Body of pancreas (tissue), 4 donors: Measurements from ENCODE around the gene NTRK1. TPM values are rescaled to one million over a fixed set of nuclear protein-coding genes. Genes with fewer than 3 reads are reported as not detected.

Experiments used
- ATAC-seq: fragments of 150-250 bp; one replicate; pipeline ENCODE4 v1.9.1; 2016
- DNase-seq, 4 donors: peaks; one replicate each; pipeline ENCODE4 v3.0.0-alpha.2; 2019
- H3K27ac ChIP-seq, 4 donors: fragments of 200-600 bp; sonication (generic); 1 replicate in 3 of 4; 2 replicates in 1 of 4; pipeline versions ENCODE4 v1.5.1 to v1.6.1; 2016 to 2019; ENCODE audit warnings: mild to moderate bottlenecking in 1 of 4, mixed read lengths in 1 of 4, moderate library complexity in 1 of 4
- H3K27me3 ChIP-seq, 2 donors: fragments of 200-600 bp; sonication (generic); one replicate each; pipeline ENCODE4 v1.6.0; 2016; ENCODE audit warnings: mild to moderate bottlenecking in 1 of 2
- H3K36me3 ChIP-seq, 2 donors: fragments of 200-600 bp; sonication (generic); replicated peaks in 1 of 2; 2 replicates each; pipeline ENCODE4 v1.5.1; 2016; ENCODE audit warnings: low read depth in 2 of 2; ENCODE audit not compliant: insufficient read depth in 1 of 2
- H3K4me1 ChIP-seq: fragments of 200-600 bp; sonication (generic); one replicate; pipeline ENCODE4 v1.6.0; 2016
- H3K4me3 ChIP-seq, 2 donors: fragments of 200-600 bp; sonication (generic); 1 replicate in 1 of 2; 2 replicates in 1 of 2; pipeline ENCODE4 v1.5.1; 2016 to 2019
- H3K9me3 ChIP-seq, 3 donors: fragments of 200-600 bp; sonication (generic); 1 replicate in 2 of 3; 2 replicates in 1 of 3; pipeline ENCODE4 v1.5.1; 2016
- POLR2A ChIP-seq, 3 donors: fragments of 450-650 bp; IDR thresholded peaks; one replicate each; pipeline ENCODE4 v1.6.1; 2016; ENCODE audit warnings: antibody characterized with exemption in 3 of 3, mild to moderate bottlenecking in 2 of 3
- WGBS, 2 donors: methylation state at CpG; one replicate each; pipeline ENCODE4 v1.1.5; 2017; 5-methylcytosine and 5-hydroxymethylcytosine counted together
- intact Hi-C: fragments of 100-400 bp; cut with DNase I; formaldehyde crosslinking; loops from one replicate; pipeline ENCODE4 v1.15.1; 2023
- total RNA-seq, 2 donors: library from RNA; depleted of rRNA; stranded (reverse); fragments of >200 nt; gene quantifications; one replicate each; pipeline ENCODE4 v1.1.0, GENCODE V29; 2016
- TF ChIP-seq, protein P1 (sequence below), 7 experiments: fragments of 450-650 bp in 4 of 7; fragments of 200-600 bp in 3 of 7; sonication (generic) in 3 of 7; IDR thresholded peaks; one replicate each; pipeline ENCODE4 v1.5.1; 2016 to 2019; ENCODE audit warnings: antibody characterized with exemption in 7 of 7

NTRK1 gene
- total RNA-seq, 2 donors from 2014 or later, result 0.99 TPM; not detected in 1

DNA sequence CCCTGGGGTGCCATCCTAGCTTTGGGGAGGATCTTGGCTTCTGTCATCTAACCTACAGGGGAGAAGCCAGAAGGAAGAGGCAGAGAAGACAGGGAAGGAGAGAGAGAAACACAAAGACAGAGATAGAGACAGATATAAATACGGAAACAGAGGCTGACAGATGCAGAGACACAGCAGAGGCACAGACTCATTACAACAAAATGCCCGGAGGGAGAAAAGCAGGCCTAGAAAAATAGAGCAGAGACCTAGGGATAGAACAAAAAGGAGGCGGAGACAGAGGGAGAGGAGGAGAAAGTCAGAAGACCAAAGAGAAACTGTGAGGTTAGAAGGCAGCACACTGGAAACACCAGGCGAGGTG, 34.8 kb downstream of the NTRK1 start:
- no peak for ATAC-seq
- no peak for TF ChIP-seq POLR2A (IDR thresholded peaks at IDR 0.05)
- TF ChIP-seq, protein P1, sequence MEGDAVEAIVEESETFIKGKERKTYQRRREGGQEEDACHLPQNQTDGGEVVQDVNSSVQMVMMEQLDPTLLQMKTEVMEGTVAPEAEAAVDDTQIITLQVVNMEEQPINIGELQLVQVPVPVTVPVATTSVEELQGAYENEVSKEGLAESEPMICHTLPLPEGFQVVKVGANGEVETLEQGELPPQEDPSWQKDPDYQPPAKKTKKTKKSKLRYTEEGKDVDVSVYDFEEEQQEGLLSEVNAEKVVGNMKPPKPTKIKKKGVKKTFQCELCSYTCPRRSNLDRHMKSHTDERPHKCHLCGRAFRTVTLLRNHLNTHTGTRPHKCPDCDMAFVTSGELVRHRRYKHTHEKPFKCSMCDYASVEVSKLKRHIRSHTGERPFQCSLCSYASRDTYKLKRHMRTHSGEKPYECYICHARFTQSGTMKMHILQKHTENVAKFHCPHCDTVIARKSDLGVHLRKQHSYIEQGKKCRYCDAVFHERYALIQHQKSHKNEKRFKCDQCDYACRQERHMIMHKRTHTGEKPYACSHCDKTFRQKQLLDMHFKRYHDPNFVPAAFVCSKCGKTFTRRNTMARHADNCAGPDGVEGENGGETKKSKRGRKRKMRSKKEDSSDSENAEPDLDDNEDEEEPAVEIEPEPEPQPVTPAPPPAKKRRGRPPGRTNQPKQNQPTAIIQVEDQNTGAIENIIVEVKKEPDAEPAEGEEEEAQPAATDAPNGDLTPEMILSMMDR (IDR thresholded peaks at IDR 0.05), result no peak
- Histone ChIP-seq H3K9me3 (no peaks in the 10 kb centered on the region), H3K4me3 (no peak overlapping the region), H3K27me3 (peaks cover 0 to 13% of the 10 kb centered on the region in 2 donors), H3K36me3 (no peaks in the 10 kb centered on the region), H3K27ac (peak overlapping the region in 3 of 4 donors; percentile 16 to 58 (median 37)), H3K4me1 (peaks cover 12% of the 10 kb centered on the region)
- intact Hi-C loops, result no loop called here
- 66 to 73% methylated on average over 4 of the region's 4 CpGs for WGBS, 2 donors
- no peak for DNase-seq

DNA sequence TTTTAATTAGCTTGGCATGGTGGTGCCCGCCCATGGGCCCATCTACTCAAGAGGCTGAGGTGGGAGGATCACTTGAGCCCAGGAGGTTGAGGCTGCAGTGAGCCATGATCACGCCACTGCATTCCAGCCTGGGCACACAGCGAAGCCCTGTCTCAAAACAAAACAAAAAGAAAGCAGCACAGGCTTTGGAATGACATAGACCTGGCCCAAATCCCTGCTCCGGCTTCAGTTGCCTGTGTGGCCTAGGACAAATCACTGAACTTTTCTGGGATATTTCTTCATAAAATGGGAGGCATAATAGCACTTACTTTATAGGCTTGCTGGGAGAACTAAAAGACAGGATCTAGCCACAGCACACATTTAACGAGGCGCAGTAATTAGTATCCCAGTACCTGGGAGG, 35.3 kb downstream of the NTRK1 start:
- intact Hi-C loops, result no loop called here
- DNase-seq (no peak), ATAC-seq (no peak)
- WGBS, 2 donors, result 88 to 90% methylated on average over 6 of the region's 6 CpGs
- Histone ChIP-seq H3K36me3 (no peaks in the 10 kb centered on the region), H3K27ac (peak overlapping the region in 2 of 4 donors; percentile 37 to 58), H3K4me1 (peaks cover 12% of the 10 kb centered on the region), H3K27me3 (peaks cover 0 to 13% of the 10 kb centered on the region in 2 donors), H3K9me3 (no peaks in the 10 kb centered on the region), H3K4me3 (no peak overlapping the region)
- no peak for TF ChIP-seq POLR2A (IDR thresholded peaks at IDR 0.05)
- TF ChIP-seq, protein P1 (IDR thresholded peaks at IDR 0.05), result no peak

DNA sequence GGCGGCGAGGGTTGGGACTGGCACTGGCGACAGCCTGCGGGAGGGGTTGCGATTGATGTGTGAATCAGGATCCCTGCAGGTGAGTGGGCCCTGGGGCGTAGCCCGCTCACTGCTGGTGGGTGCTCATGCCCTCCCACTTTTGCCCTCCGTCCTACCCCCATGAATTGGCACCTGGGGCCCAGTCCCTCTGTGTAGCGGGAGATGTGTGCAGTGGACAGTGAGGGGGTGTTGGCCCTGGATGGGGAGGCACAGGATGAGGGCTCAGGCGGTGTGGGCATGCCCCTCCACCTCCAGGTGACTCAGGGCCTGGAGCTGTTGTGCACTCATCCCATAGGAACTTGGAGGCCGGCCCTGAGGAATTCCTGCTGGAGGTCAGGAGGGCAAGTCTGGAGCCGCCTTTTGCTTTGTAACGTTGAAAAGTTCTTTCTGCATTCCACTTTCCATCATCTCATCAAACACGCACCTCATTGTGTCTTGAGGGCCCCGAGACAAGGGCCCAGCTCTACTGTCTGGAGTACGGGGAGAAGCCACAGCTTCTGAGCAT, 35.9 kb downstream of the NTRK1 start:
- H3K36me3 ChIP-seq, result no peaks in the 10 kb centered on the region
- WGBS, 2 donors, result 74 to 79% methylated on average over 10 to 16 of the region's 16 CpGs
- DNase-seq, result peak in 1 of 4 donors; percentile 34
- H3K4me1 ChIP-seq, result peaks cover 12% of the 10 kb centered on the region
- H3K27ac ChIP-seq, result peak overlapping the region in 1 of 4 donors; percentile 36
- H3K9me3 ChIP-seq, result no peaks in the 10 kb centered on the region
- no peak for ATAC-seq
- intact Hi-C loops, result no loop called here
- H3K4me3 ChIP-seq, result no peak overlapping the region
- H3K27me3 ChIP-seq, result peaks cover 0 to 13% of the 10 kb centered on the region in 2 donors
- TF ChIP-seq POLR2A (IDR thresholded peaks at IDR 0.05), result no peak
- TF ChIP-seq, protein P1 (IDR thresholded peaks at IDR 0.05), result no peak

DNA sequence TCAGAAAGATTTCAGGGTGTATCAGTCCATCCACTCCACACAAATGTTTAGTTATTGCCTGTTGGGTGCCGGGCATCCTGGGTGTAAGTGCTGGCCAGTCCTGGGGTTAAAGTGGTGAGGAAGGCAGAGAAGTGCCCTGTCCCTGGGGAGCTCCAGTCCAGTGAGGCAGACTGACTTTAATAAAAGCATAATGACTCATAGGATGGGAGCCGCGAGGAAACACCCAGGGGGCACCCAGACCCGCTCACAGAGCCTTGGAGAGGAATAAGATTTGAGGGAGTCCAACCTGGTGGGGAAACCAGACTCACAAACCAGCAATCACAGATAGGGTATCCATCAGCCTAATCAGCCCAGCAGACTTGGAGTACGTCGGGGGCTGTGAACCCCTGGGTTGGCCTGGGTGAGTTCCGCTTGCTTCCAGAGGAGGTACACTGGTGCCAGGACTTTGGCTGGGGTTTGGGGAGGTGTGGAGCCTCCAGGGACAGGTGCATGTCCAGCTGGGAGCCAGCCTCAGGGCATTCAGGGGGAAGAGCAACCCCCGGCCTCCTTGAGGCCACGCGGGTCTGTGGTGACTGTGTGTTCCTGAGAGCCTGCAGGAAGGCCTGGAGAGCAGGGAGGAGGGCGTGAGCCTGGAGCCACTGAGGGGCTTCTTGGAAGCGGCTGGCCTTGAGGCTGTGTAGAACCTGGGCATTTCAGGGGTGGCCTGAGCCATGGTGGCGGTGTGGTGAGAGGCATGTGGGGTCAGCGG, 36.6 kb downstream of the NTRK1 start:
- H3K4me1 ChIP-seq, result peaks cover 8% of the 10 kb centered on the region
- intact Hi-C loops, result no loop called here
- peaks cover 0 to 13% of the 10 kb centered on the region in 2 donors for H3K27me3 ChIP-seq
- DNase-seq, result no peak
- H3K9me3 ChIP-seq, result no peaks in the 10 kb centered on the region
- TF ChIP-seq, protein P1 (IDR thresholded peaks at IDR 0.05), result no peak
- TF ChIP-seq POLR2A (IDR thresholded peaks at IDR 0.05), result no peak
- 68 to 86% methylated on average over 7 to 14 of the region's 14 CpGs for WGBS, 2 donors
- peak overlapping the region in 2 of 4 donors; percentile 16 to 25 for H3K27ac ChIP-seq
- no peaks in the 10 kb centered on the region for H3K36me3 ChIP-seq
- no peak overlapping the region for H3K4me3 ChIP-seq
- ATAC-seq, result no peak
